Stimulated activated CD4-positive, alpha-beta T cell treated with anti-CD3 and anti-CD28 coated beads, Interleukin-2, amount 100 ng/mL, for 4 hours (primary cell): ENCODE results near the gene RGSL1.

ENCODE experiments used
- DNase-seq: peaks from one replicate; pipeline ENCODE4 v3.0.0-alpha.2; 2020; ENCODE audit warnings: low read depth

RGSL1 gene

DNA sequence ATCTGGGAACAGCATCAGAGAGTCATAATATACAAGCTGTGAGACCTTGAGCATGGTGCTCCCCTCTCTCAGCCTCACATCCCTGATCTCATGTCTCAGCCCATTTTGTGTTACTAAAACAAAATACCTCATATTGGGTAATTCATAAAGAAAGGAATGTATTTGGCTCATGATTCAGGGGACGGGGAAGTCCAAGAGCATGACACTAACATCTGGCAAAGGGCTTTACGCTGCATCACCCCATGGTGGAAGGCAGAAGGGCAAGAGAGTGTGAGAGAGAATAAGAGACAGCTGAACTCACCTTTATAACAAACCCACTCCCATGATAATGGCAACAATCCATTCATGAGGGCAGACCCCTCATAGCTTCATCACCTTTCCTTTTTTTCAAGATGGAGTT is 102.6 kb downstream of the RGSL1 start:
- DNase-seq, result no peak

DNA sequence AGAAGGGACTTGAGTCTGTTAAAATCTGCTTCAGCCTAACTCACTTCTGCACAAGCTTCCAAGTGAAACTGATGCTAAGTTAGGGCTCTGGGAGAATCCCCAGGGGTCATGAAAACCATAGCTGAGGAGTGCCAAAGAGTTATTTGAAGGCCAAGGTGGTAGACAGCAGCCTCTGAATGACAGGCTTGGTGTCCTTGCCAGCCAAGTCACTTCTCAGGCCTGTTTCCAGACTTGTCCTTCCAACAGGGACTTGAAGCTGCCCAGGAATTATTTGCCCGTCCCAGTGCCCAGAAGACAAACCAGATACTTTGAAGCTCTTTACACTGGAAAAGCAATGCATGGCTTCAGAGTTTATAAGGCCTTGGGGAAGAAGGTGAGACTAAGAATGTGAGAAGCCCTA is 105.5 kb downstream of the RGSL1 start:
- DNase-seq, result no peak

DNA sequence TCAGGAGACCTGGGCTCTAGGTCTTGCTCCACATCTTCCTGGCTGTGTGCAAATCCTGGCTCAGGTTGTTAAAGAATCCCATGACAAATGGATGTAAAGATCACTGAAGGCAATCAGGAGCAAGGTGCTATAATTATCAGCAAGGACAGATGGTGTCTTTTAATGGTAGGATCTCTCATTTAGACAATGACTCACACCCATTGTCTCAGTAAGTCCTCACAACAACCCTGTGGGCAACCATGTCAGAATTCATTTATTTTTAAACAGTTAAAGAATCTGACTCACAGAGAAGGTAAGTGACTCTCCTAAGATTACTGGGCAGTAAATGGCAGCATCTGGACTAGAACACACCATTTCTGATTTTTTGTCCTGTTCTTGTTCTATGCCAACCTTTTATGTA is 106.3 kb downstream of the RGSL1 start:
- no peak for DNase-seq

DNA sequence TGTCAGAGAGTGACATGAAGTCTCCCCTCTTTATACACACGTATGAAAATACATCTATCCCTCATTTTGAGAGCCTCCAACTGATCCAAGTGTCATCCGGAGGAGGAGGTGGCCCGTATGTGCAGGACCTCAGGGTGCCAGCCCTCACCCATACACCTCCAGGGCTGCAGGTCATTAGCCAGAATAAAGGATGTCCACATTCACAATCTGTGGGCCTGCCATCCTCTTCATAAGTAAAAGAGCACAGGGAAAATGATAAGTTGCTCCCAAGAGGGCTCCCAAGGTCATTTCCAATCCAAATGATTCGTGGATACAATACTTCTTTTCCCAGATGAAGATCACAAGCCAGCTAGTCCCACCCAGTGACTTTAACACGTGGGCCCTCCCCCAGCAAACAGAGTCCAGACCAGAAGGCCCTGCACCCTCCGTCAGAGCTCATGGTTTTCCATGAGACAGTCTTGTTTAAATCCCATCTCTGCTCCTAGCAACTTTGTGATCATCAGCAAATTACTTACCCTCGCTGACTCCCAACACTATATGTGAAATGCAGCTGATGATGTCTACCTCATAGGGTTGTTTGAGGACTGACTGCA is 110.5 kb downstream of the RGSL1 start:
- DNase-seq, result no peak

DNA sequence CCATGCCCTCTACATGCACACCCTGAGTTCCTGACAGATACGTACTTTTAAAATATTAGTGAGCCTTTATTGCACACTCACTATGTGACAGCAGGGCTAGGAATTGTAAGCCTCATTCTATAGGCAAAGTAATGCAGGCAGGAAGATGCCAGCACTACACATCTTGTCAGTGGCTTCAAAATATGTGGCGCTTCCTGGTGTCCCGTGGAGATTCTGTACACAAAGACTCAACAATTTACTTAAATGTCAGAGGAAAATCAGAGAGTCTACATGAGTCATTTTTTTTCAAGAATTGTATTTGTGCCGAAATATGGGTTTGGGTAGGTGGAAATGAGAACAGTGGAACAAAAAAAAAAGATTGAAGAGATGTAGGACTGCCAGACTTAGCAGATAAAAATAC is 111.5 kb downstream of the RGSL1 start:
- no peak for DNase-seq

DNA sequence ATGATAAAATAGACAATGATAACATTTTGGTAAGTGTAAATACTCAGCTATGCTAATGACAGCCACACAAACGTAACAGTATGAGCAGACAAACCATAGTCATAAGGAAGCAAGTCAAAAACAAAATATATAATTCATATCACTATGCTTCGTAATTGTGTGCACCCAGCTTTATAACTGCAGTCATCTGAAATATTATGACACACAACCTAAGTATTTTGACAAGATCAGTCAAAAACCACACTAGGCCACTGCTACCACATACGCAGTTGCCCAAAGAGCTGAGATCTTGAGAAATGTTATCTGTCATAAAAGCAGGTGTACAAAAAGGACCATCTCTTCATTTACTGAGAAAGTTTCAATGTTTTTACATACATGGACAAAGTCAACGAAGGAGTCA is 113.1 kb downstream of the RGSL1 start:
- no peak for DNase-seq

DNA sequence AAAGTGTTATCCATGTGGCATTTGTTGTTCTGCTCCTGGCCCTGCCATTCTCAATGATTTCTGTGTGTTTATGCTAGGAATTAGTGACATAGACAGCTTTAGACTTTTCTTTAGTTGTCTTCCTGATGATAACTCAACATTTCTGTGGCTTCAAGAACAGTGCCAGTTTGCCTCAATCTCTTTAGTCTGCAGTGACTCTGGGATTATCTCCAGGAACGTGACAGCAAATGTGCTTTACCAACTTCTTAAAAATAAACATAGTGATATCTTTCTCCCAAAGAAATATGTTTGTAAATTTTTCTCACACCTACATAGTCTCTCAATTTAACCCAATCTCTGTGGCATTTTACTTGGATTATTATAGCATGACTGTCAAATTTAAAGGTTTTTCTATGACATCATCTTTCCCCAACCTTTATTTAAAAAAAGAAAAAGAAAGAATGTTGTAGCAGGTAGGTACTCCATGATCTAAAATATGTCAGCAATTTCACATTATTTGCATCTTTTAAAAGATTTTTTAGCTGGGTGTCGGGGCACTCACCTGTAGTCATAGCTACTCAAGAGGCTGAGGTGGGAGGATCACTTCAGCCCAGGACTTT is 114.6 kb downstream of the RGSL1 start:
- no peak for DNase-seq

DNA sequence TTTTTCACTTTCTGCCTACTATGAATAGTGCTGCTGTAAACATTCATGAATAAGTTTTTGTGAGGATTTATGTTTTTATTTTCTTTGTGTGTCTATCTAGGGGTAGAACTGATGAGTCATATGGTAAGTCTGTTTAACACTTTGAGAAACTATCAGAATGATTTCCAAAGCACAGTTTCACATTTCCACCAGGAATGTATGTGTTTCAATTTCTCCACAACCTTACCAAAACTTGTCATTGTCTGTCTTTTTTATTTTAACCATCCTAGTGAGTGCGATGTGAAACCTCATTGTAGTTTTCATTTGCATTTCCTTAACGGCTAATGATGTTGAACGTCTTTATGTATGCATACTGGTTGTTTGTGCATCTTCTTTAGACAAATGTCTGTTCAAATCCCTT is 115.6 kb downstream of the RGSL1 start:
- no peak for DNase-seq

DNA sequence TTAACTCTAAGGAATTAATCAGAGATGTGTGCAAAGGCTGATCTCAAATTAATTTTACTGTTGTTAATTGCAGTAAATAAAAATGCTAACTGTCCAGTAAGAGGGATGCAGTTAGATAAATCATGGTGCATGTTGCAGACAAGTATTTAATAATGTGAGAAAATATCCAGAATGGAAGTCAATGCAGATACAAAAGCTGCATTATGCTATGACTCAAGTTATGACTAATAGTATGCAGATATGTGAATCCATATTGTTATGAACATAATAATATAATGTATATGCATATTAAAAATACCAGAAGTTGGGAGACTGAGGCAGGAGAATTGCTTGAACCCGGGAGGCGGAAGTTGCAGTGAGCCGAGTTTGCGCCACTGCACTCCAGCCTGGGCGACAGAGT is 117.7 kb downstream of the RGSL1 start:
- DNase-seq, result no peak

DNA sequence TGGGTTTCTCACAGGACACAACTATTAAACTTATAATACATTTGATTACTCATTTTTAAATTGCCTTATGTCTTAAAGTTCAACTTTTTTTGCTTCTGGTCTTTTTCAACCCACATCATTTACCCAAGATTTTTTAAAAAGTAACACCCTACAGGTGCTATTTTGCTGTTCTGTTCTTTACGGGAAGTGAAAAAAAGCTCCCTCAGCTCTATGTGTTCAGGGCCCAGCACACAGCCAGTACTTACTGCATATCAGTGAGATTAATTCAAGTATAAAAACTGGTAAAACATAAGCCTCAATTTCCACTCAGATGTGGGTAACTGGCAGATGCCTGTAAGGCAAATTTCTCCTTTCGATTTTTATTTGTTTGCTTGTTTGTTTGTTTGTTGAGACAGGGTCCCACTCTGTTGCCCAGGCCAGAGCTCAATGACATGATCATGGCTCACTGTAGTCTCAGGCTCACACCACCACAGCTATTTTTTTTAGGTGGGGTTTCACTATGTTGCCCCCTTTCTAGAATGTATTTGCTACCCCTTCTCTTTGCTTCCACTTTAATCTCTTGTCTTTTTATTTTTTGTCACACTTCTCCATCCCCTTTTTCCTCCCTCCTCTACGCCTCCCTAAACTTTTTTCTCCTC is 118.8 kb downstream of the RGSL1 start:
- DNase-seq, result no peak

DNA sequence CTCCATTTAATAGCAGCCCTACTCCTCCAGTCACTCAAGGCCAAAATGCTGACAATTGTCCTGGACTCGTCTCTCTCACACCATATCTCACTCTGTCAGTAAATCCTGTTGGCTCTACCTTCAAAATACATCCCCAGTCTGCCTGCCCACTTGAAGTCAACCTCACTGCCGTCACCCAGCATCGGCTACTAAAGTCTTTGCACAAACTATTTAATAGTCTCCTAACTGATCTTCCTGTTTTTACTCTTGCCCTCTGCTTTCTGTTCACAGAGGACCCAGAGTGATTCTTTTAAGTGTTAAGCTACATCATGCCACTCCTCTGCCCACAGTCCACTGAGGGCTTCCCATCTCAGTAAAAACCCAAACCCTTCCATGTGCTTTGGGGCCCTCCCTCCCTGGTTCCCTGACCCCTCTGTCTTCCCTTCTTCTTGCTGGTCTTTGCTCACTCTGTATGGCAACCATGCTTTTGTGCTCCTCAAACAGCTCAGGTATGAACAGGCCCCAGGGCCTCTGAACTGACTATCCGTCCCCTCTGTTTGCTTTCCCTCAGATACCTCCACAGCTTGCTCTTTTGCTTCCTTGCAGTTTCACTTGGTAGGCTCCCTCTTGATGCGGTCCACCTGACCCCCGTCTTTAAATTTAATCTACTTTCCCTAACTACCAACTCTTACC is 120.1 kb downstream of the RGSL1 start:
- DNase-seq, result no peak

DNA sequence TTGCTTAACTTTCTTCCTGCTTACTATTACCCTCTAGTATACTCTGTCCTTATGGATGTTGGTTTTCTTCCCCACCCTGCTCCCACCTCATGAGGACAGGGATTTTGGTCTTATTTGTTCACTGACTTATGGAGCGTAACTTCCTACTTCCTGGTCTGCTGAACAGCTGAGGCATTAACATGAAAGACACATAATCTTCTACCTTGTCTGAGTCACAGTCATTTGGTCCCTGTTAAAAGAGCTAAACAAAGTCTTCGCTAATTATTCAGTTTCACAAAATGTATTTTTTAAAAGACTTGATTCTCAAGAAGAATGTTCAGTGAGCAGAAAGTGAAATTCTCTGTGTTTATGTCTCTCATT is 120.6 kb downstream of the RGSL1 start:
- no peak for DNase-seq

DNA sequence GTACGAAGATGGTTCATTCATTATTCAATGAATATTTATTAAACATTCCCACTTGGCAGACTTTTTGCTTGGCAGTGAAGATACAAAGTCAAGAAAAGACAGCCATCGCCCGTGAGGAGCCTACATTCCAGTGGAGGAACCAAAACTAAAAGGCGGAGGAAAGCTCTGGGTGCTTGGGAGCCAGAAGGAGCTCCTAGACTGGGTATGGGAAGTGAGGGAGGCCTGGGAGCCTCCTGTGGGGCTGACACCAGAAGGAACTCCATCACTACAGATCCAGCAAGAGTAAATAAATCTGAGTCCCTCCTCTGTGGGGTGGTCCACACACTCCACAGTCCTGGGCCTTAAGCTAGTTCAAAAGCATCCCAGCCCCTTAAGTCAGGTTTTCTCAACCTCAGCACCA is 124.2 kb downstream of the RGSL1 start:
- DNase-seq, result no peak

DNA sequence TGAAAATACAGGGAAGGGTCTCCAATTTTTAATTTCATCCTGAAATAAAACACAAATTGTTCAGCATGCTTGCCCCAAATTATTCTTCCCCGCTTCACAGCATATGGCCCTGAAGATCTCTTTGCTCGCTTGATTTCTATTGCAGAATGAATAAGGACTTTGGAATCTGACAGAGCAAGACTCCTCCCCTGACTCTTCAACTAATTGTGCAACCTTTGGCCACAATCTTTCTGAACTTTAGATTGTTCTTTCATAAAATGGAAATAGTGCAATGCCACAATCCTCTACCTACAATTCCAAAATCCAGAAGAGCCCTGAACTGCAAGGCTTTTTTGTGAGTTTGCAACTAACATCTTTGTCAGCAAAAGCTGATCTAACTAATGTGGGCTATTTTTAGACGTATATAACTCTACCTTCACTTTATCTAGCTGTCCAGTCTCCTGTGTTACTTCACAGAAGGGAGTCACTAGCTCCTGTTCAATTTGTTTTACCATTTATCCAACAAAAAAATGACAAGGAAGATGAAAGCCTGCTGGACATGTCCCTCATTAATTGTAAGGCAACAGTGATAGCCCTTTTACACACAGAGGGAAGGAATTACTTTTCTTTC is 125.7 kb downstream of the RGSL1 start:
- no peak for DNase-seq

DNA sequence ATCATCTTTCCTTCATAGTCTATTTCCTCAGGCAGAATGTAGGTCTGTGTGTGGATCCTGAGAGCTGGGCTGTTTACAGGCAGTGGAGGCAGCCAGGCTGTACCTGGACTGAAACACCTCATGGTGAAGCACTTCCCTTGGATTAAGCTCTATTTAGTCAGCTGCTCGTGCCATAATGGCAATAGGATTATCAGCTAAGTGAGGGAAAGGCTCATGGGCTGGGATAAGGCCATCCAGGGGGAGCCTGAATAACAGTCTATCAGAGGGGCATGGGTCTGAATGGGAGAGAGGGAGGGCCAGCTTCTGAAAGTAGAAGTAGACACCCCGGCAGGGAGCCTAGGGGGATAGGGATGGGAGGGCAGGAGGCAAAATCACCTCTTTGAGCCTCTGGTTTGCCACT is 130.8 kb downstream of the RGSL1 start:
- DNase-seq, result no peak

DNA sequence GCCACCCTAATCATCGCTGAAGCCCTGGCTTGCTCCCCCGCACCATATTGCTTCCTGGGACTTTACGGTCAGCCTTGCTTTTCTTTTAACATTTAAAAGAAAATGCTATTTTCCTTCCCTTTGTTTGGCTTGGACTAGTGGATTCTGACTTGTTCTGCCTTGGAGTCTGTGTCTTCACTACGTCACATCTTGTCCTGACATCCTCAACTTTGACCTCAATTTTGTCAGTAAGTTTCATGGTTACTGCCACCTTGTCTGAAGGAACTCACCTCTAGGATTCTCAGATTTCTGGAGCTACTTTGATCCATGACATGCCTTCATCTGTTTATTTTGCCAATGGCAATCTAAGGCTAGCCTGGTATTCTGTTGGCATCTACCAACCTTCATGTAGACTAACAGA is 134.8 kb downstream of the RGSL1 start:
- no peak for DNase-seq

DNA sequence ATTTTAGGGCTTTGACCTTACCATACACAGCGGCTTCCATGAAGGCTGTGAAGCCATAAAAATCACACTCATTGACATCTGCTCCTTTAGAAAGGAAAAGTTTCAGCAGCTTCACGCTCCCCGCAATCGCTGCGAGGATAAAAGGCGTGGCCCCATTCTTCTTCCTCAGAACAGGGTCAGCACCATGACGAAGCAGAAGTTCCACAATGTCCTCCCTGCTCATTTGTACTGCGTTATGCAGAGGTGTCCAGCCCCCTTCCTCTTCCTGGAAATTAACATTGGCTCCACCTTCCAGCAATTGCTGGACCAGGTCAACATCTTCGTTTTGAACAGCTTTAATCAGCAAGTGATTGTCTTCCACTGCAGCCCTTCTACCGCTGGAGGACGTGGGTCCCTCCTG is 136.4 kb downstream of the RGSL1 start:
- DNase-seq, result no peak

DNA sequence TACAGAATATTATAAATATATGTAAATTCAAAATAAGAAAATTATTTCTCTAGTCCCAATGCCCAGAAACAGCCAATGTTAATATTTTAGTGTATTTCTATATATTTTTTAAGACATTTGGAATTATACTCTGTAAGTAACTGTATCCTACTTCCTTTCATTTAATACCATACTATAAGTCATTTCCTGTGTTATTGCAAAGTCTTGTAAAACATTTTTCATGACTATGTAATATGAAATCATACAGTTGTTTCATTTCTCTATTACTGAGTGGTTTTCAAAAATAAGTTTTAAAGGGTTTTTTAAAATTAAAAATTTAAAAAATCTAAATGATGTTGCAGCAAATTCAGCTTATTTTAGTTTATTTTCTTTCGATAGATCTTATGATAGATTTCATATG is 137.1 kb downstream of the RGSL1 start:
- no peak for DNase-seq

DNA sequence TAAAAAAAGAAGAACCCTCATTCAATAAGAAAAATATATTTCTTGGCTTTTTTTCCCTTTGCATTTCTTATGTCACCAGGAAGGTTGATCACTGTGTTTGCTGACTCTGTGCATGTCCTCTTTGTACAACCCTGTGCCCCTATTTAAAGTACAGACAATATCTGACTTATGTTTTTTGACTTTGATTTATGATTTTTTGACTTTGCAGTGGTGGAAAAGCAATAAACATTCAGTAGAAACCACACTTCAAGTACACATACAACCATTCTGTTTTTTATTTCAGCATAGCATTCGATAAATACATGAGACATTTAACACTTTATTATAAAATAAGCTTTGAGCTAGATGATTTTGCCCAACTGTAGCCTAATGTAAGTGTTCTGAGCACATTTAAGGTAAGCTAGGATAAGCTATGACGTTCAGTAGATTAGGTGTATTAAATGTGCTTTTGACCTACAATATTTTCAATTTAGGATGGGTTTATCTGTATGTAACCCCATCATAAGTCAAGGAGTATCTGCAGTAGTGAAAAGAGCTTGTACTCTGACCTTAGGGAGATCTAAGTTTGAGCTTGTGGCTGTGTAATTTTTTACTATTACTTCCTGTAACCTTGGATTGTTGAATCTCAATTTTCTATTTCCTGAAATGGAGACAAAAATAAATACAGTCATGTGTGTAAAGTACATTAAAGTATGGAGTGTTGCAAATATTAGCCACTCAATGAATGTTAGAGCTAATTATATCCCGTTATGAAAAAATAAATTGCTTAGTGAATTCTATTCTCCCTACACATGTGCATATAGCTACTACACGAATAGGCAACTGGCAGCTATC is 137.9 kb downstream of the RGSL1 start:
- no peak for DNase-seq

DNA sequence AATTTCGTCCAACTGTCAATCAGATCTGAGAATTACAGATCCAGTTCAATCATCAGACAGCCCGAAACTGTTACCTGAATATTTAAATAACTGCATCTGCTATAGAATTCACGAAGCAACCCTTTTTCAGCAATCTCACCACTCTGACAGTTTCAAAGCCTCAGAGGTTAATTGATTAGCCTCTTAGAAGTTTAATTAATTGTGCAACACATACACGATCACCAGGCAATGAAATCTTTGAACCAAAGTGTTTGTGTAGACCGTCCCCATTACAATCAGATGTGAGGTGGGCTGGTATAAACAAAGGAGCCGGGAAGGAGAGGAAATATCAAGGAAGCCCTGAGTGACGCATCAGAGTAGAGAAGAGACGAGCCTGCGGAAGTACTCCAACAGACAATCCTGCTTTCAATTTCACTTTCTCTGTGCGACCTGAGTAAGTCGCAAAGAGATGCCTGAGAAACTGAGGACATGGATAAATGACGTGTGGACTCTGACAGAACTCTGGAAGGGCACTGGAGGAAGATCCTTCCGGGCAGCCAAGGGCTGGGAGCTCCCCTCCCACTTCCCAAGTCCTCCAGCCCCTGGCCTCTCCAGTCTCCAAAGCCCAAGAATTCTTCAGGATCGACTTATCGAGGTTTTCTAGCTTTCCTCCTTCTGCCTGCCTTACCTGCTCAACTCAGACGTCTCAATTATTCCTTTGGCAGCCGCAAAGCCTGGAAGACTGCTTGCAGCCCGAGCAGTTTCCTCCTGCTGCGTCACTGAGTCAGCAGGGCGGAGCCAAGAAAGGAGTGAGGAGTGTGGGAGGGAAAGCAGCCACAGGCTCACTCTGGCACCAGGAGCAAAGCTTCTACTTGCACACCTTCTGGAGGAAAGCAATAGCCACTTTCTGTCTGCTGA is 138.8 kb downstream of the RGSL1 start, which contains the start of gene RNASEL:
Gene RNASEL, minus strand, starts transcription at position 757 of the 897 bp plus-strand sequence. CDS start 2,450 bp downstream, outside the sequence.
- peak; percentile 53 for DNase-seq

DNA sequence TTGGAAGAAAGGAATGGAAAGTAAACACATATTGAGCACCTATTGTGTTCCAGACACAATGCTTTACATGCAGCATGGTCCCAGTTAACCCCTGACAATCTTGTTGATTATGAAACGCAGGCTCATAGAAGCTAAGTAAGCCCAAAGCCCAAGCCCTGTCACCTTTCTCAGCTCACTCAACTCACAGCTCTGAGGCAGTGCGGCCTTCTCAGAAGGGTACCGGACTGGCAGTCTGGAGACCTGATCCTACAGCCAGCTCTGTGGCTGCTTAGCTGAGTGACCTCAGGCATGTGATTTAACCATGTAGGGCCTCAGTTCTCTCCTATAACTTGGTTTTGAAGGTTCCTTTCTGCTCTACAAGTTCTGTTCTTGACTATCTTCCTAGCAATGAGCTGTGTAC is 139.6 kb downstream of the RGSL1 start:
- no peak for DNase-seq
